HepG2 (cell line): ENCODE results near the gene SLC18A2.

Source experiments
- ATF3 ChIP-seq: sonication (generic); formaldehyde crosslinking; IDR thresholded peaks from 2 replicates; pipeline ENCODE4 v1.4.0; 2020; ENCODE audit warnings: missing genetic modification reagents
- EZH2 ChIP-seq: conservative IDR thresholded peaks from 2 replicates; pipeline ENCODE4 v1.6.1; 2012; ENCODE audit warnings: mild to moderate bottlenecking, low read depth, low read length, moderate library complexity
- FOSL1 ChIP-seq: sonication (generic); formaldehyde crosslinking; IDR thresholded peaks from 2 replicates; pipeline ENCODE4 v1.9.0; 2021; ENCODE audit warnings: missing genetic modification reagents, borderline replicate concordance
- GFI1 ChIP-seq: sonication (generic); formaldehyde crosslinking; IDR thresholded peaks from 2 replicates; pipeline ENCODE4 v1.5.0; 2020; ENCODE audit warnings: missing genetic modification reagents, mild to moderate bottlenecking, borderline replicate concordance
- NCOA1 ChIP-seq: sonication (generic); formaldehyde crosslinking; IDR thresholded peaks from 2 replicates; pipeline ENCODE4 v1.9.0; 2021; ENCODE audit warnings: missing genetic modification reagents
- NR3C1 ChIP-seq: sonication (generic); formaldehyde crosslinking; IDR thresholded peaks from 2 replicates; pipeline ENCODE4 v1.4.0; 2020; ENCODE audit warnings: missing genetic modification reagents
- POLR2A ChIP-seq, 2 experiments: IDR thresholded peaks; 2 replicates each; pipeline ENCODE4 v1.6.1; 2011; ENCODE audit warnings: low read depth in 2 of 2, low read length in 2 of 2, mild to moderate bottlenecking in 1 of 2, moderate library complexity in 1 of 2; ENCODE audit not compliant: insufficient read depth in 1 of 2
- PPARG ChIP-seq: conservative IDR thresholded peaks from 2 replicates; pipeline ENCODE4 v1.6.1; 2016; ENCODE audit warnings: missing biosample characterization, missing genetic modification reagents
- RAD21 ChIP-seq: fragments of 450-650 bp; formaldehyde crosslinking; IDR thresholded peaks from 2 replicates; pipeline ENCODE4 v1.5.0; 2020; ENCODE audit warnings: mild to moderate bottlenecking
- ZBTB8A ChIP-seq: sonication (generic); formaldehyde crosslinking; IDR thresholded peaks from 2 replicates; pipeline ENCODE4 v1.4.0; 2020; ENCODE audit warnings: mild to moderate bottlenecking, low read depth, missing genetic modification reagents, borderline replicate concordance
- ZNF709 ChIP-seq: sonication (generic); formaldehyde crosslinking; IDR thresholded peaks from 2 replicates; pipeline ENCODE4 v1.5.0; 2020; ENCODE audit warnings: mild to moderate bottlenecking, missing genetic modification reagents
- ZNF740 ChIP-seq: sonication (generic); formaldehyde crosslinking; IDR thresholded peaks from 2 replicates; pipeline ENCODE4 v1.4.0; 2020; ENCODE audit warnings: missing genetic modification reagents
- TF ChIP-seq, protein P1 (sequence below): sonication (generic); formaldehyde crosslinking; IDR thresholded peaks from 2 replicates; pipeline ENCODE4 v1.5.0; 2020; ENCODE audit warnings: mild to moderate bottlenecking, missing genetic modification reagents, moderate library complexity
- TF ChIP-seq, protein P2 (sequence below): sonication (generic); formaldehyde crosslinking; IDR thresholded peaks from 2 replicates; pipeline ENCODE4 v1.8.1; 2023; ENCODE audit warnings: missing genetic modification reagents, inconsistent platforms, borderline replicate concordance

DNA sequence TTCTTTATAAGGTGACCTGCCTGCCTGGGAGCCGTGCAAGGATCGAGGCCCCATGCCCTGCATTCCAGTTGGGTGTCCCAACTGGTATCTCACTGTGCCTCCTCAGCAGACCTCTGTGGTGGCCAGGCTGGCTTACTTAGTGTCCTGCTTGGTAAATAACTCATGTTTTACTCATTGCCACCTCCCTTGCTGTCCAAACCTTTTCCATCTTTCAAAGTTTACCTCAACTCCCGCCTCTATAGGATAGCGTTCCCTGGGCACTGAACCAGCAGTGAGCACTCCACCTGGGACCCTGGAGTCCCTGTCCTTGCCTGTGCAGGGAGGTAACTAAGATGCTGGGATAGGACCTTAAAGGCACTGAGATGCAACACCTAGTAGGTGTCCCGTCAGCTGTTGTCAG lies 33.6 kb downstream of the SLC18A2 start:
- TF ChIP-seq ATF3 (no peak), PPARG (CRISPR knock-in tag) (no peak), POLR2A (IDR thresholded peaks at IDR 0.05; ENCODE audit: insufficient read depth in 1 of 2, low read depth in 2 of 2, low read length in 2 of 2) (peak in 1 of 2 experiments; percentile 16; a peak in 1 of 4 replicates), GFI1 (no peak), NR3C1 (no peak), NCOA1 (CRISPR knock-in tag) (no peak), FOSL1 (CRISPR knock-in tag) (no peak), RAD21 (CRISPR knock-in tag) (no peak), ZNF709 (CRISPR knock-in tag) (no peak), EZH2 (no peak), ZNF740 (CRISPR knock-in tag) (no peak), ZBTB8A (CRISPR knock-in tag) (no peak)
- TF ChIP-seq, protein P1, sequence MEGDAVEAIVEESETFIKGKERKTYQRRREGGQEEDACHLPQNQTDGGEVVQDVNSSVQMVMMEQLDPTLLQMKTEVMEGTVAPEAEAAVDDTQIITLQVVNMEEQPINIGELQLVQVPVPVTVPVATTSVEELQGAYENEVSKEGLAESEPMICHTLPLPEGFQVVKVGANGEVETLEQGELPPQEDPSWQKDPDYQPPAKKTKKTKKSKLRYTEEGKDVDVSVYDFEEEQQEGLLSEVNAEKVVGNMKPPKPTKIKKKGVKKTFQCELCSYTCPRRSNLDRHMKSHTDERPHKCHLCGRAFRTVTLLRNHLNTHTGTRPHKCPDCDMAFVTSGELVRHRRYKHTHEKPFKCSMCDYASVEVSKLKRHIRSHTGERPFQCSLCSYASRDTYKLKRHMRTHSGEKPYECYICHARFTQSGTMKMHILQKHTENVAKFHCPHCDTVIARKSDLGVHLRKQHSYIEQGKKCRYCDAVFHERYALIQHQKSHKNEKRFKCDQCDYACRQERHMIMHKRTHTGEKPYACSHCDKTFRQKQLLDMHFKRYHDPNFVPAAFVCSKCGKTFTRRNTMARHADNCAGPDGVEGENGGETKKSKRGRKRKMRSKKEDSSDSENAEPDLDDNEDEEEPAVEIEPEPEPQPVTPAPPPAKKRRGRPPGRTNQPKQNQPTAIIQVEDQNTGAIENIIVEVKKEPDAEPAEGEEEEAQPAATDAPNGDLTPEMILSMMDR (CRISPR knock-in tag) = no peak
- TF ChIP-seq, protein P2, sequence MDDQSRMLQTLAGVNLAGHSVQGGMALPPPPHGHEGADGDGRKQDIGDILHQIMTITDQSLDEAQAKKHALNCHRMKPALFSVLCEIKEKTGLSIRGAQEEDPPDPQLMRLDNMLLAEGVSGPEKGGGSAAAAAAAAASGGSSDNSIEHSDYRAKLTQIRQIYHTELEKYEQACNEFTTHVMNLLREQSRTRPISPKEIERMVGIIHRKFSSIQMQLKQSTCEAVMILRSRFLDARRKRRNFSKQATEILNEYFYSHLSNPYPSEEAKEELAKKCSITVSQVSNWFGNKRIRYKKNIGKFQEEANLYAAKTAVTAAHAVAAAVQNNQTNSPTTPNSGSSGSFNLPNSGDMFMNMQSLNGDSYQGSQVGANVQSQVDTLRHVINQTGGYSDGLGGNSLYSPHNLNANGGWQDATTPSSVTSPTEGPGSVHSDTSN = no peak
